ENCODE results near the gene MDM2.

DNA sequence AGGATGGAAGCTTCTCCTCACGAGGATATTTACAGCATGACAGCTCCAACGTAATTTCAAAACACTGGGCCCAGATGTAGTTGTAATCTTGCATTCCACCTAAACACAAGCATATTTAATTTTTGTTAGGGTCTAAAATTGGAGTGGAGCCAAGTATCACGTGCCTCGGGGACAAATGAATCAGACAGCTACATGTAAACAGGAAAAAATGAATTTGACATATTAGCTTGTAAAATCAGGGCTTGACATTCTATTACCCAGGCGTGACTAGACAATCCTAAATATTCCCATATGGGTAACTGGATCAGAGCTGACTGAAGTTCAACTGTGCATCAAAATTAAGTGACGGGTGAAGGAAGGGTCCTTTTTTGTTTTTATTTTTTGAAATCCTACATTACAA is 59.0 kb downstream of the MDM2 start:
- no peak for TF ChIP-seq CBX3 (IDR thresholded peaks at IDR 0.05; ENCODE audit: borderline replicate concordance, low read depth)
- TF ChIP-seq HDAC6 (IDR thresholded peaks at IDR 0.05; ENCODE audit: unreplicated experiment) = no peak
- TF ChIP-seq JUND (IDR thresholded peaks at IDR 0.05; ENCODE audit: low read depth, low read length) = no peak
- no peak for TF ChIP-seq TCF7 (IDR thresholded peaks at IDR 0.05; ENCODE audit: borderline replicate concordance)
- TF ChIP-seq POLR2A (IDR thresholded peaks at IDR 0.05; ENCODE audit: low read depth, low read length) = no peak

Measured in GM12878 (cell line).